Neural cell (in vitro differentiated cells): ENCODE measurements around the gene ARHGEF19.

Experiments used
- CTCF ChIP-seq: fragments of 450-650 bp; IDR thresholded peaks from 2 replicates; pipeline ENCODE4 v1.5.1; 2014; ENCODE audit warnings: antibody characterized with exemption, mild to moderate bottlenecking, moderate library complexity; ENCODE audit not compliant: poor library complexity, severe bottlenecking
- EP300 ChIP-seq: fragments of 450-650 bp; conservative IDR thresholded peaks from 2 replicates; pipeline ENCODE4 v1.6.1; 2014; ENCODE audit warnings: antibody characterized with exemption, mild to moderate bottlenecking, moderate library complexity; ENCODE audit not compliant: poor library complexity, severe bottlenecking
- EZH2 ChIP-seq: fragments of 200-600, 300-800 bp; shearing (Covaris generic), sonication (generic); IDR thresholded peaks from 2 replicates; pipeline ENCODE4 v1.6.1; 2014; ENCODE audit warnings: antibody characterized with exemption, low read length, borderline replicate concordance, mild to moderate bottlenecking; ENCODE audit not compliant: insufficient read depth, poor library complexity, severe bottlenecking
- POLR2AphosphoS5 ChIP-seq: IDR thresholded peaks from 2 replicates; pipeline ENCODE4 v1.6.1; 2012
- RAD21 ChIP-seq: fragments of 450-650 bp; conservative IDR thresholded peaks from 2 replicates; pipeline ENCODE4 v1.6.1; 2014; ENCODE audit warnings: antibody characterized with exemption, mild to moderate bottlenecking, moderate library complexity
- SMC3 ChIP-seq: fragments of 450-650 bp; conservative IDR thresholded peaks from 2 replicates; pipeline ENCODE4 v1.6.1; 2014; ENCODE audit warnings: antibody characterized with exemption, mild to moderate bottlenecking, moderate library complexity; ENCODE audit not compliant: poor library complexity
- TAF1 ChIP-seq: IDR thresholded peaks from 2 replicates; pipeline ENCODE4 v1.6.1; 2012; ENCODE audit warnings: low read depth
- TF ChIP-seq, protein P1 (sequence below): IDR thresholded peaks from 2 replicates; pipeline ENCODE4 v1.6.1; 2012; ENCODE audit warnings: borderline replicate concordance

- TF ChIP-seq RAD21 (peak; percentile 34), CTCF (peak; percentile 30), POLR2AphosphoS5 (peak; percentile 83), SMC3 (no peak), EZH2 (no peak), TAF1 (peak; percentile 63), EP300 (peak; percentile 17)
- TF ChIP-seq, protein P1, sequence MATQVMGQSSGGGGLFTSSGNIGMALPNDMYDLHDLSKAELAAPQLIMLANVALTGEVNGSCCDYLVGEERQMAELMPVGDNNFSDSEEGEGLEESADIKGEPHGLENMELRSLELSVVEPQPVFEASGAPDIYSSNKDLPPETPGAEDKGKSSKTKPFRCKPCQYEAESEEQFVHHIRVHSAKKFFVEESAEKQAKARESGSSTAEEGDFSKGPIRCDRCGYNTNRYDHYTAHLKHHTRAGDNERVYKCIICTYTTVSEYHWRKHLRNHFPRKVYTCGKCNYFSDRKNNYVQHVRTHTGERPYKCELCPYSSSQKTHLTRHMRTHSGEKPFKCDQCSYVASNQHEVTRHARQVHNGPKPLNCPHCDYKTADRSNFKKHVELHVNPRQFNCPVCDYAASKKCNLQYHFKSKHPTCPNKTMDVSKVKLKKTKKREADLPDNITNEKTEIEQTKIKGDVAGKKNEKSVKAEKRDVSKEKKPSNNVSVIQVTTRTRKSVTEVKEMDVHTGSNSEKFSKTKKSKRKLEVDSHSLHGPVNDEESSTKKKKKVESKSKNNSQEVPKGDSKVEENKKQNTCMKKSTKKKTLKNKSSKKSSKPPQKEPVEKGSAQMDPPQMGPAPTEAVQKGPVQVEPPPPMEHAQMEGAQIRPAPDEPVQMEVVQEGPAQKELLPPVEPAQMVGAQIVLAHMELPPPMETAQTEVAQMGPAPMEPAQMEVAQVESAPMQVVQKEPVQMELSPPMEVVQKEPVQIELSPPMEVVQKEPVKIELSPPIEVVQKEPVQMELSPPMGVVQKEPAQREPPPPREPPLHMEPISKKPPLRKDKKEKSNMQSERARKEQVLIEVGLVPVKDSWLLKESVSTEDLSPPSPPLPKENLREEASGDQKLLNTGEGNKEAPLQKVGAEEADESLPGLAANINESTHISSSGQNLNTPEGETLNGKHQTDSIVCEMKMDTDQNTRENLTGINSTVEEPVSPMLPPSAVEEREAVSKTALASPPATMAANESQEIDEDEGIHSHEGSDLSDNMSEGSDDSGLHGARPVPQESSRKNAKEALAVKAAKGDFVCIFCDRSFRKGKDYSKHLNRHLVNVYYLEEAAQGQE = peak; percentile 76
Measured at GRCh38 chr1:16236511-16237342, 24.3 kb upstream of the ARHGEF19 start, which contains the start of gene CPLANE2.
